Right atrium auricular region (tissue), 2 donors: Measurements from ENCODE around the gene REEP3. TPM values are rescaled to one million over a fixed set of nuclear protein-coding genes. Genes with fewer than 3 reads are reported as not detected.

Experiments
- DNase-seq: peaks from one replicate; pipeline ENCODE4 v3.0.0-alpha.2; 2019; ENCODE audit warnings: low spot score
- H3K27ac ChIP-seq, 2 donors: fragments of 200-600 bp; sonication (generic); 1 replicate in 1 of 2; 2 replicates in 1 of 2; pipeline ENCODE4 v1.5.1; 2016 to 2019
- H3K27me3 ChIP-seq, 2 donors: fragments of 200-600 bp; sonication (generic); one replicate each; pipeline versions ENCODE4 v1.5.1 to v1.6.0; 2017 to 2019
- H3K36me3 ChIP-seq: fragments of 200-600 bp; sonication (generic); one replicate; pipeline ENCODE4 v1.5.1; 2016
- H3K4me1 ChIP-seq, 2 donors: fragments of 200-600 bp; sonication (generic); one replicate each; pipeline versions ENCODE4 v1.5.1 to v1.6.0; 2017 to 2019
- H3K4me3 ChIP-seq, 2 donors: fragments of 200-600 bp; sonication (generic); 1 replicate in 1 of 2; 2 replicates in 1 of 2; pipeline ENCODE4 v1.5.1; 2017 to 2019; ENCODE audit warnings: mild to moderate bottlenecking in 1 of 2, moderate library complexity in 1 of 2
- H3K9me3 ChIP-seq, 2 donors: fragments of 200-600 bp; sonication (generic); one replicate each; pipeline ENCODE4 v1.5.1; 2019
- total RNA-seq, 2 donors: library from RNA; depleted of rRNA; stranded (reverse); fragments of >200 nt; gene quantifications; one replicate each; pipeline ENCODE4 v1.1.0, GENCODE V29; 2016
- TF ChIP-seq, protein P1 (sequence below), 2 donors: fragments of 200-600 bp; sonication (generic); IDR thresholded peaks; one replicate each; pipeline ENCODE4 v1.5.1; 2019; ENCODE audit warnings: antibody characterized with exemption in 2 of 2

The REEP3 gene
- total RNA-seq, 2 donors from 2014 or later: 41.4 to 42.7 TPM

DNA sequence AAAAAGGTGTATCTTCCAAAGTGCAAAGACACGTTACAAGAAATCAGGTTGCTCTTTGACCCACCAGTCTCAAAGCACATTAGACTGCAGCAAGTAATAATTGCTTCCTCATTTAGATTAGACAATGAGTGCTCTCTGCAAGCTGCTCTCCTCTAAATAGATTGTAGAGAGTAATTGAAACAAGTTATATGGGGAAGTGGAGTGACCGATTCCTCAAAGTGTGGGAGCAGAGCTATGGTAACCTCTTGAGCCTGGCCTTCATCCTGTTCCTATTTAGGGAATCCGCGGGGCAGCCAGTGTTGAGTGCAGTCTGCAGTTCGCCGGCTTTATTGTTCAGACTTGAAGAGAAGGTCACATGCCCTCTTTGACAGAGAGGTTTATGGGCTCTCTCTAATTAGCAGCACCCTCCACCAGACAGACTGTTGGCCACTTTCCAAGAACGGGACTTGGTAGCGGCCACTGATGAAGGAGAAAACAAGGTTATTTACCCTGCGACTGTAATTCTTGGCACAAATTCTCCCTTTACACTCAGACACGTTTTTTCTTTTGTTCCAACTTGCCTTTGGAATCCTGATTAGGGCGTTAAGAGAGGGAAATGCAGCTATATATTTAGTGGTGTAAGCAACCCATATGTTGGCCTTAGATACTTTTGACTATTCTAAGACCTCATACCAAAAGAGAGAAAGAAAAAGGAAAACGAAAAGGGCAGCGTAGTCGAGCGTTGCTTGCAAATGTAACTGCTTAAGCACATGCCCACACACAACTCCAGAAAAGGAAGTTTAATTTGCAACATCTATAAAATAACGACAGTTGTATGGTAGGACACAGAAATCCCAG, 107.5 kb downstream of the REEP3 start:
- DNase-seq: peak; percentile 77
- Histone ChIP-seq H3K27me3 (no peaks in the 10 kb centered on the region), H3K27ac (peak overlapping the region; percentile 98 to 99), H3K4me3 (peak overlapping the region; percentile 59 to 62), H3K9me3 (no peaks in the 10 kb centered on the region), H3K4me1 (peaks cover 0 to 26% of the 10 kb centered on the region in 2 donors), H3K36me3 (no peaks in the 10 kb centered on the region)
- TF ChIP-seq, protein P1, sequence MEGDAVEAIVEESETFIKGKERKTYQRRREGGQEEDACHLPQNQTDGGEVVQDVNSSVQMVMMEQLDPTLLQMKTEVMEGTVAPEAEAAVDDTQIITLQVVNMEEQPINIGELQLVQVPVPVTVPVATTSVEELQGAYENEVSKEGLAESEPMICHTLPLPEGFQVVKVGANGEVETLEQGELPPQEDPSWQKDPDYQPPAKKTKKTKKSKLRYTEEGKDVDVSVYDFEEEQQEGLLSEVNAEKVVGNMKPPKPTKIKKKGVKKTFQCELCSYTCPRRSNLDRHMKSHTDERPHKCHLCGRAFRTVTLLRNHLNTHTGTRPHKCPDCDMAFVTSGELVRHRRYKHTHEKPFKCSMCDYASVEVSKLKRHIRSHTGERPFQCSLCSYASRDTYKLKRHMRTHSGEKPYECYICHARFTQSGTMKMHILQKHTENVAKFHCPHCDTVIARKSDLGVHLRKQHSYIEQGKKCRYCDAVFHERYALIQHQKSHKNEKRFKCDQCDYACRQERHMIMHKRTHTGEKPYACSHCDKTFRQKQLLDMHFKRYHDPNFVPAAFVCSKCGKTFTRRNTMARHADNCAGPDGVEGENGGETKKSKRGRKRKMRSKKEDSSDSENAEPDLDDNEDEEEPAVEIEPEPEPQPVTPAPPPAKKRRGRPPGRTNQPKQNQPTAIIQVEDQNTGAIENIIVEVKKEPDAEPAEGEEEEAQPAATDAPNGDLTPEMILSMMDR (IDR thresholded peaks at IDR 0.05): no peak

DNA sequence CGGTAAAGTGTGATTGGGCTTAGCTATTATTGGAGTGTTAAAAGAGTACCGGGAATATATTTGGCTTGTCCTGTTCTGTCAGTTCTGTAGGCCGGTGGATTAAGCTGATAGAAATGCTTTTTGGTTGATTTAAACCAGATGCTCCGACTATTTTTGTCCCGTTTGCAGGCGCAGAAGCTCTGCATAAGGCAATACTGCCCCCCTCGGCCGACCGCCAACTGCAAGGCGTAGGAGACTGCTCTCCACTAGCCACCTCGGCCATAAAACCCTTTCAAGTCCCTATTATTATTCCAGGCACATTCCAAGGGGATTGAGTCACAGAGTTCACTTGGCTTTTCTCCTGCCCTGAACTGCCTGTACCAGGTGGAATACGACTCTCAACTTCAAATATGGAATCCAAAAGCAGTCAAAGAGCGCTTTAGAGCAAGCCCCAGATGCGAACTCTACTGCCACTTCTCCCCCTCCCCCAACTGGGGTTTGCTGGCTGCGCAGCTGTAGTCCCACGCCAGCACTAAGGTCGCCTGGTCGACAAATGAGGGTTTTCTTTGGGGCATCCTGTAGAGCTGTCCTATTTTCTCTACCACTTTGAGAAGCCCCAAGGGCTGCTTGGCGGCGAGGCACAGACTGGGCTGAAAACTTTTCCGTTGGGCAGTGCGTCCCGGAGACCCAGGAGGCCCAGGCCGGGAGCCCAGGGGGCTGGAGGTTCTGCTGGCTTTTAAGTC, 108.3 kb downstream of the REEP3 start:
- Histone ChIP-seq H3K27ac (peak overlapping the region; percentile 98 to 99), H3K4me3 (peak overlapping the region; percentile 59 to 62), H3K27me3 (no peaks in the 10 kb centered on the region), H3K4me1 (peaks cover 0 to 26% of the 10 kb centered on the region in 2 donors), H3K9me3 (no peaks in the 10 kb centered on the region), H3K36me3 (no peaks in the 10 kb centered on the region)
- TF ChIP-seq, protein P1 (IDR thresholded peaks at IDR 0.05): peak; percentile 21 to 83
- peak; percentile 98 for DNase-seq

DNA sequence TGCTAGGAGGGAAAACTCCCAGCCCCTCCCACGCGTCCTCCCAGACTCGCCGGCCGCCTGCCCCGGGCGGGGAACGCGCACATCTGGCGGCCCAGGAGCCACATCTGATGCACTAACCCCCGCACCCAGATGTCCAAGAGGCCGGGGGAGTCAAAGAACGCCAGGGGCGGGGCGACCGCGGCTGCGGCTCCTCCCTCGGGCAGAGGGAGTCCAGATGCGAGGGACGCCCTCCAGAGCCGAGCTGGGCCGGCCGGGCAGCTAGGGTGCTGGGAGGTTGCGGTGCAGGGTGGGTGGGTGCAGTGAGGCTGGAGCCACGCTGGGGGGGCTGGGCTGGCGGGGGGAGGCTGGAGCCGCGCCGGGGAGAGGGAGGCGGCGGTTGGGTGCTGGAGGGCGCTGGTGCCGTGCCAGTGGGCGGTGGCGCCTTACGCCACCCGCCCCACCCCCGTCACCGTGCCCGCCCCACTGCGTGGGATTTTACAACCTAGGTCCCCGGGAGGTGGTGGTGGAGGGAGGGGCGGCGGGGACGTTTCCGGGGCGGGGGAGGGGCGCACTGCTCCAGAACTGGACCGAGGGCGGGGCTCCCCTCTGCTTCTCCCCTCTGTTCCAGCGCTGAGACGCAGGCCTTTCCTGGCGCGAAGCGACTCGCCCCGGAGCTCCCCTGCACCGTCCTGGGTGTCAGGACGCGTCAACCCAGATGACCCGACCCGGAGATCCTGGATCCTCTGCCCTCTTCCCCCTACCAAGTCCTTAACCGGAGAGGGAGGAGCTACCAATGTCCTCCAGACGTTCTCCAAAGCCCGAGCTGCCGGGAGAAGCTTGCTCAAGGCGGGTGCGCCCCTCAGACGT, 109.1 kb downstream of the REEP3 start:
- no peaks in the 10 kb centered on the region for H3K9me3 ChIP-seq
- no peaks in the 10 kb centered on the region for H3K27me3 ChIP-seq
- TF ChIP-seq, protein P1 (IDR thresholded peaks at IDR 0.05): no peak
- H3K27ac ChIP-seq: peak overlapping the region; percentile 98 to 99
- peak; percentile 95 for DNase-seq
- no peaks in the 10 kb centered on the region for H3K36me3 ChIP-seq
- peak overlapping the region; percentile 59 to 62 for H3K4me3 ChIP-seq
- H3K4me1 ChIP-seq: peaks cover 0 to 26% of the 10 kb centered on the region in 2 donors

DNA sequence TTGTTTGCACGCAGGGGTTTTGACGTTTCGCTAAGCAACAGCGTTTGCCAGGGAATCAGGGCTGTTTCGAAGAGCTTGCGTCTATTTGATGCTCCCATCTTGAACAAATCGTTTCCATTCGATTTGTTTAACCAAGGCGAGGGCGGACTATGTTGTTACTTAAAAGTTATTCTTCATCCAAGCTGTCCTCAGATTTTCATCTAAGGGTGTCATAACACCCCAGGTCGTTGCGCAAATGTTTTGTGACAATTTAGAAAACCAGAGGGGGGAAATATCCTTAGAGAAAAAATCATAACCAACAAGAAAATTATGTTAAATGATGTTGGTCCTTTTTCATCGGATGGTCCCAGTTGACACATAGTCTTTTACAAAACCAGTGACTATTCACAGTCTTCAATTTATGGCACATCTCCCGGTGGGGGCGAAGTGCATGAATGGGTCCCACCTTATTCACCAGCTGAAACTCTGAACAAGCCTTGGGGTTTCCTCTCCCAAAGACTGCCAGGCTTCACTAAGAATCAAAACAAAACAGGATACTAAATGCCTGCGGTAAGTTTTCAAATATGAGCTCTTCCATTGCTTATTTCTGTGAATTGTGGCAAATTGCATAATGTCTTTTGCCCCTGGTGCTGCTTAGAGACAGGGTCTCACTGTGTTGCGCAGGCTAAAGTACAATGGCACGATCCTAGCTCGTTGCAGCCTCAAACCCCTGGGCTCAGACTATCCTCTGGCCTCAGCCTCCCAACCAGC, 109.9 kb downstream of the REEP3 start:
- Histone ChIP-seq H3K36me3 (no peaks in the 10 kb centered on the region), H3K4me3 (peak overlapping the region; percentile 59 to 62), H3K9me3 (no peaks in the 10 kb centered on the region), H3K27ac (peak overlapping the region; percentile 98 to 99), H3K4me1 (peaks cover 0 to 26% of the 10 kb centered on the region in 2 donors), H3K27me3 (no peaks in the 10 kb centered on the region)
- TF ChIP-seq, protein P1 (IDR thresholded peaks at IDR 0.05): no peak
- no peak for DNase-seq

DNA sequence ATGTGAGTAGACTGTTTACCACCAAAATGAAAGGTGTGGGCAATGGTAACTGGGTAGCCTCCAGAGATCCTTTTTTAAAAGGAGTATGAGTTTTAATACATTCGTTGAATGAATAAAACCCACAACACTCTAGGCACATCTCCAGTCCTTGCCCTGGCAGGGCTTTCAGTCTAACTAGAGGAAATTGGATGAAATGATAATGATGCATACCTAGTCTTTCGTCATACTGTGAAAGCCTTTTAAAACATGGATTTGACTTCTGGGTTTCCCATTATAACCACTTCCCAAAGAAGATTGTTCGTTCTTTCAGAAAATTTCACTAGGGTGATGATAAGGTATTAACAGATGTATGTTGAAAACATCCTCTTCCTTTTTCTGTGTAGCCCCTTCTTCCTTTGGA, 110.8 kb downstream of the REEP3 start:
- TF ChIP-seq, protein P1 (IDR thresholded peaks at IDR 0.05): no peak
- H3K27ac ChIP-seq: peak overlapping the region; percentile 98 to 99

More for the DNA sequence above, 110.8 kb downstream of the REEP3 start:
- Histone ChIP-seq H3K4me3 (no peak overlapping the region), H3K4me1 (peaks cover 0 to 26% of the 10 kb centered on the region in 2 donors), H3K27me3 (no peaks in the 10 kb centered on the region), H3K9me3 (no peaks in the 10 kb centered on the region), H3K36me3 (no peaks in the 10 kb centered on the region)
- DNase-seq: no peak
